Activated B cell treated with CpG ODN at 0.5 μM for 24 hours (primary cell): ENCODE measurements around the gene RYK. TPM values are rescaled to one million over a fixed set of nuclear protein-coding genes. Genes with fewer than 3 reads are reported as not detected.

Experiments used
- ATAC-seq: fragments of 200-7000 bp; cut with Tn5 transposase; one replicate; pipeline ENCODE4 v1.10.0; 2021; ENCODE audit warnings: low read depth, mild to moderate bottlenecking, moderate library complexity
- CTCF ChIA-PET: fragments of 350-600 bp; sonication (Branson Sonifier 250); formaldehyde crosslinking; loops from one replicate; lab custom pipeline; 2021; ENCODE audit warnings: antibody characterized with exemption; lab: Charles Lee
- POLR2A ChIA-PET: fragments of 350-600 bp; sonication (Branson Sonifier 250); formaldehyde crosslinking; loops from one replicate; lab custom pipeline; 2021; ENCODE audit warnings: antibody characterized with exemption; lab: Charles Lee
- DNase-seq: peaks from one replicate; pipeline ENCODE4 v3.0.0; 2022
- H3K27ac Mint-ChIP-seq: one replicate; pipeline ENCODE4 v1.8.0; 2020; ENCODE audit warnings: mixed read lengths
- H3K27me3 Mint-ChIP-seq: one replicate; pipeline ENCODE4 v1.8.0; 2021; ENCODE audit warnings: mixed read lengths
- H3K36me3 Mint-ChIP-seq: one replicate; pipeline ENCODE4 v1.8.0; 2021; ENCODE audit warnings: low read depth, mixed read lengths
- H3K4me1 Mint-ChIP-seq: one replicate; pipeline ENCODE4 v1.8.0; 2021; ENCODE audit warnings: mixed read lengths
- H3K4me3 Mint-ChIP-seq: one replicate; pipeline ENCODE4 v1.8.0; 2020; ENCODE audit warnings: mild to moderate bottlenecking, mixed read lengths
- H3K9me3 Mint-ChIP-seq: one replicate; pipeline ENCODE4 v1.8.0; 2020; ENCODE audit warnings: mixed read lengths
- intact Hi-C: fragments of 100-400 bp; cut with micrococcal nuclease; formaldehyde crosslinking; loops from one replicate; pipeline ENCODE4 v1.15.1; 2024
- total RNA-seq: library from RNA; stranded (reverse); gene quantifications from 2 replicates; pipeline ENCODE4 v1.2.3, GENCODE V29; 2022
- TF ChIP-seq, protein P1 (sequence below): fragments of 200-600 bp; IDR thresholded peaks from one replicate; pipeline ENCODE4 v1.8.0; 2022; ENCODE audit warnings: antibody characterized with exemption, mild to moderate bottlenecking

RYK gene
- total RNA-seq, 1 donor from 2014 or later = 38.8 TPM

DNA sequence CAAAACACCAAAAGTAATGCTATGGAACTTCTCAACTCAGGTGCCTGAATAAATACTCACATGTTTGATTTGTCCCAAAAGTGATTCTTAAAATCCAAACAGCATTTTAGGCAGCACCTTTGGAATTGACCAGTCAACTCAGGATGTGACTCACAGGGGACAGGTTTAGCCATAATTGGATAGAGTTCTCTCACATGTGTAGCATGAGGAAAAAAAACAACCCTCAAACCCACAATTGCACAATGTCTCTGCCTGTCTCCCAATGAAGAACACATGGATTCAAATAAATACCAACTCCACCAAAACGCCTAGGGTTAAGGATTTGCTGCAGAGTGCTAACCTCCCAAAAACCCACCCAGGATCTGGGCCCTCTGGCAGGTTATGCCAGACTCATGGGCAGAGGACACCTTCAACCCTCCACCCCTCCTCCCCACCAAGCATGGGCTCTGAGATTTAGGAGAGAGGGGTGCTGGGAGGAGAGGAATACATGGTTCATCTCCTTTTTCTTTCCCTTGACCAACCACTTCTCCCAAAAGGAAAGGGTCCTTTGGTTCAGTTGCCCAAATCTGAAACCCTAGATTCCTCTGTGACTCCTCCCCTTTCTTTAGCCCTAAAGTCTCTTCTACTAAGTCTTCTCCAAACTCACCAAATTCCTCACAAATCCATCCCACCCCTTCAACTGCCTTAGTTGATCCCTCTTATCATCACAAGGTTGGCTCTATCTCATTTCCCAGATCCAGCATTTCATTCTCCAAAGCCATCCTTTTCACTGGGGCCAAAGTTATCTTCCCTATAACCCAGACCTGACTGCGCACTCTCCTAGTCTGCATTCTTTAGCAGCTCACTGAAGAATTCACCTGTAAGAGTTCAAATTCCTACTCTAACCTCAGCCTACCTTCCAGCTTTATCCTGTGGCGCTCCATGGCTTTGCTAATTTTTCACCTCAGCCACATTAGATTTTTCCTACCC, 7.7 kb downstream of the RYK start:
- Mint-ChIP-seq H3K4me1 (peaks cover 71% of the 10 kb centered on the region), H3K9me3 (no peaks in the 10 kb centered on the region), H3K27ac (no peak overlapping the region), H3K4me3 (no peak overlapping the region), H3K36me3 (no peaks in the 10 kb centered on the region), H3K27me3 (no peaks in the 10 kb centered on the region)
- ATAC-seq (no peak), DNase-seq (no peak)
- ChIA-PET CTCF (interaction anchor here (1.5 kb wide), 1 partner anchor 18 kb away, joined by 3 read pairs; no protein-coding TSS in a partner anchor), POLR2A (interaction anchor here (0.9 to 4.1 kb wide), 2 partner anchors 8 to 9 kb away, joined by 4 to 22 read pairs; partner anchors contain the start of gene RYK)
- intact Hi-C loops = no loop called here
- TF ChIP-seq, protein P1, sequence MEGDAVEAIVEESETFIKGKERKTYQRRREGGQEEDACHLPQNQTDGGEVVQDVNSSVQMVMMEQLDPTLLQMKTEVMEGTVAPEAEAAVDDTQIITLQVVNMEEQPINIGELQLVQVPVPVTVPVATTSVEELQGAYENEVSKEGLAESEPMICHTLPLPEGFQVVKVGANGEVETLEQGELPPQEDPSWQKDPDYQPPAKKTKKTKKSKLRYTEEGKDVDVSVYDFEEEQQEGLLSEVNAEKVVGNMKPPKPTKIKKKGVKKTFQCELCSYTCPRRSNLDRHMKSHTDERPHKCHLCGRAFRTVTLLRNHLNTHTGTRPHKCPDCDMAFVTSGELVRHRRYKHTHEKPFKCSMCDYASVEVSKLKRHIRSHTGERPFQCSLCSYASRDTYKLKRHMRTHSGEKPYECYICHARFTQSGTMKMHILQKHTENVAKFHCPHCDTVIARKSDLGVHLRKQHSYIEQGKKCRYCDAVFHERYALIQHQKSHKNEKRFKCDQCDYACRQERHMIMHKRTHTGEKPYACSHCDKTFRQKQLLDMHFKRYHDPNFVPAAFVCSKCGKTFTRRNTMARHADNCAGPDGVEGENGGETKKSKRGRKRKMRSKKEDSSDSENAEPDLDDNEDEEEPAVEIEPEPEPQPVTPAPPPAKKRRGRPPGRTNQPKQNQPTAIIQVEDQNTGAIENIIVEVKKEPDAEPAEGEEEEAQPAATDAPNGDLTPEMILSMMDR = no peak

DNA sequence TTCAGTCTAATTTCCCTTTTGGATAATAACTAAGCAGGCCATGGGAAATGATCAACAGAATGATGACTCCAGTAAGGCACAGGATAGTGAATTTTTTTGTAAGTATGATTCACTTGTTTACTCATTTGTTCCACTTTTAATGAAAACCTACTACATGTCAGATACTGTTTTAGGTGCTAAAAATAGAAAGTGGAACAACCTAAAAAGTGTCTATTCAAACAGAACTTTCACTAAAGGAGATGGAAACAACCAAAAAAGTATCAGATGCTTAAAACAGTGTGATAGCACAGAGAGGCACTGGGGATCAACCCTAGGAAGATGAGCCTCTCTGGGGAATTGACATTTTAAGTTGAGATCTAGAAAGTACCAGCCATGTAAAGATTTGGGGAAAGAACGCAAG, 11.1 kb downstream of the RYK start:
- Mint-ChIP-seq H3K36me3 (no peaks in the 10 kb centered on the region), H3K4me1 (peaks cover 74% of the 10 kb centered on the region), H3K4me3 (peak overlapping the region; percentile 21), H3K9me3 (no peaks in the 10 kb centered on the region), H3K27ac (peak overlapping the region; percentile 62), H3K27me3 (no peaks in the 10 kb centered on the region)
- intact Hi-C loops = loop anchor here (1.0 kb wide), 2 partner anchors 10 to 15 kb away; no protein-coding TSS in a partner anchor
- DNase-seq (no peak), ATAC-seq (peak; percentile 66)
- TF ChIP-seq, protein P1 = no peak
- CTCF ChIA-PET = interaction anchor here (4.6 kb wide), 1 partner anchor 27 kb away, joined by 23 read pairs; no protein-coding TSS in a partner anchor
- POLR2A ChIA-PET = interaction anchor here (0.7 to 4.1 kb wide), 3 partner anchors 11 to 246 kb away, joined by 3 to 22 read pairs (median 9); partner anchors contain the start of genes ANAPC13, CEP63 and RYK

DNA sequence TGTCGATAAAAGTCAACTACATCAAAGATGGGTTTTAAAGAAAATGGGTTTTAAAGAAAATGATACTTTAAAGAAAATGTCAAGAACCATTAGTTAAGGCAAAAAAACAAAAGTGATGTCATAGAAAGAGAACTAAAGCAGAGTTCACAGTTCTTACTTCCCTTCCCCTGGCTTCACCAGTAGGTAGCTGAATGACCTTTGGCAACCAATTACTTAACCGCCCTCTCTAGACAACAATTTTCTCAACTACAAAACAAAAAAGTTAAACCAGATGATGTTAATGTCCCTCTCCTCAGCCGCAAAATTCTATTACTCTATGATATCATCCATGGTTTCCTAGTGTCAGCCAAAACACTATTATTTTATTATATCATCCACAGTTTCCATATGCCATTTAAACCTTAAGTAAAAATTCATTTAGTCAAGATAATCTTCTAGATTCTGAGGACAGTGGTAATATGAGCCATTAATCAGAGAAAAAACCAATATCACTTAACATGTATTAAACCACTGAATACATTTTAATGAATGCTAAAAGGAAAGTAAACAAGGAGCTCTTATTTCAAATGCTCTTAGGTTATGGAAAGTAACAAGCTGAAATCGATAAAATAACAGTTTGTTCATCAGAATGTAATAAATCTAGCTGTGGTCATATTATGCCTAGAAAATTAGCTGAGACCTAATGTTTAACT, 13.1 kb downstream of the RYK start:
- Mint-ChIP-seq H3K4me1 (peaks cover 71% of the 10 kb centered on the region), H3K36me3 (no peaks in the 10 kb centered on the region)

DNA sequence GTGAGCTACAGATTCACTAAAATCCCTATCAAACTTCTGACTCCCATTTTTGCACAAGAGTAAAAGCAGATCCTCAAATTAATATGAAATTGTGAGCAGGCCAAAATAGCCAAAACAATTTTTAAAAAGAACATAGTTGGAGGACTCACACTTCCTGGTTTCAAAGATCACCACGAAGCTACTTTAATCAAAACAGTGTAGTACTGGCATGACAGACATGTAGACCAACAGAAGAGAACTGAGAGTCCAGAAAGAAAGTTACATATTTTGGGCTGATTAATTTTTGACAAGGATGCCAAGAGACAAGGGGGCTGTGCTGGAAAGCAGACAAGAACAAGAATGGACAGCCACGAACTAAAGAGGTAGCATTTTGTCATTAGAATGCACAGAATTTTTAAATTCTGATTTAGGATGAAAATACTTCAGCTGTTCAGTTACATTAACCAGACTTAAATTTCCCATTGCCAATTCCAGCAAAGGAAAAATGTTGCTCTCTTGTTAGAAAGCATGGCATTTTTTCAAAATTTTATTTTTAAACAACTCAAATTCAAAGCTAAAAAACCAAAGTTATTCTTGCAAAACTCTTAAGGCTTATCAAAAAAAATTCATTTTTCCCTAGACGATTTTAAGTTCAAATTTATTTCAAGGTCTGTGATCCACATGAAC, 14.0 kb downstream of the RYK start:
- ATAC-seq (peak; percentile 38), DNase-seq (no peak)
- Mint-ChIP-seq H3K9me3 (no peaks in the 10 kb centered on the region), H3K4me3 (peak overlapping the region; percentile 39), H3K4me1 (peaks cover 76% of the 10 kb centered on the region), H3K36me3 (no peaks in the 10 kb centered on the region), H3K27ac (peak overlapping the region; percentile 48), H3K27me3 (no peaks in the 10 kb centered on the region)
- intact Hi-C loops = loop anchor here (1.0 kb wide), 1 partner anchor 14 kb away; the partner anchor contains the start of gene RYK
- ChIA-PET CTCF (interaction anchor here (1.4 to 4.6 kb wide), 2 partner anchors 12 to 24 kb away, joined by 5 to 23 read pairs; no protein-coding TSS in a partner anchor), POLR2A (interaction anchor here (0.8 to 1.5 kb wide), 4 partner anchors 10 to 249 kb away, joined by 3 to 5 read pairs (median 5); partner anchors contain the start of genes ANAPC13, CEP63 and RYK)
- TF ChIP-seq, protein P1 = no peak

More for the DNA sequence above, 13.1 kb downstream of the RYK start:
- Mint-ChIP-seq H3K27me3 (no peaks in the 10 kb centered on the region), H3K27ac (peak overlapping the region; percentile 24), H3K9me3 (no peaks in the 10 kb centered on the region), H3K4me3 (peak overlapping the region; percentile 11)
- POLR2A ChIA-PET = interaction anchor here (1.1 to 2.0 kb wide), 3 partner anchors 10 to 248 kb away, joined by 4 to 9 read pairs (median 5); partner anchors contain the start of genes ANAPC13, CEP63 and RYK
- ATAC-seq (no peak), DNase-seq (no peak)
- CTCF ChIA-PET = interaction anchor here (1.4 to 4.6 kb wide), 3 partner anchors 13 to 25 kb away, joined by 5 to 23 read pairs (median 5); partner anchors contain the start of gene RYK
- TF ChIP-seq, protein P1 = no peak
- intact Hi-C loops = no loop called here
